22Rv1 (cell line): Measurements from ENCODE around the gene HNRNPH2.

Experiments used
- CTCF ChIP-seq: fragments of 450-650 bp; IDR thresholded peaks from 2 replicates; pipeline ENCODE4 v1.5.1; 2017; ENCODE audit warnings: mild to moderate bottlenecking
- ZFX ChIP-seq: fragments of 450-650 bp; IDR thresholded peaks from 2 replicates; pipeline ENCODE4 v1.6.1; 2017; ENCODE audit warnings: antibody characterized with exemption, borderline replicate concordance

GRCh38 chrX:101360390-101360789, 47.6 kb upstream of the HNRNPH2 start:
- no peak for TF ChIP-seq CTCF
- TF ChIP-seq ZFX, result no peak
